Right lobe of liver (tissue), 6 donors: Measurements from ENCODE around the gene GNAQ. TPM values are rescaled to one million over a fixed set of nuclear protein-coding genes. Genes with fewer than 3 reads are reported as not detected.

Source experiments
- ATAC-seq, 4 donors: fragments of 200-7000 bp; cut with Tn5 transposase; one replicate each; pipeline ENCODE4 v1.9.1; 2020; ENCODE audit warnings: mild to moderate bottlenecking in 4 of 4, moderate library complexity in 4 of 4
- DNase-seq, 3 donors: peaks; one replicate each; pipeline ENCODE4 v3.0.0-alpha.2; 2020
- H3K27ac ChIP-seq, 3 donors: fragments of 200-600 bp; one replicate each; pipeline ENCODE4 v1.8.0; 2022
- H3K27me3 ChIP-seq, 2 donors: fragments of 200-600 bp; one replicate each; pipeline ENCODE4 v1.8.0; 2022
- H3K36me3 ChIP-seq, 4 donors: fragments of 200-600 bp; sonication (generic) in 1 of 4; one replicate each; pipeline versions ENCODE4 v1.5.1 to v1.8.0; 2017 to 2022; ENCODE audit warnings: control low read depth in 1 of 4
- H3K4me1 ChIP-seq, 4 donors: fragments of 200-600 bp; sonication (generic) in 1 of 4; one replicate each; pipeline versions ENCODE4 v1.5.1 to v1.8.0; 2017 to 2022; ENCODE audit warnings: control low read depth in 1 of 4
- H3K4me3 ChIP-seq, 3 donors: fragments of 200-600 bp; one replicate each; pipeline ENCODE4 v1.8.0; 2022
- H3K9me3 ChIP-seq, 4 donors: fragments of 200-600 bp; sonication (generic) in 1 of 4; one replicate each; pipeline versions ENCODE4 v1.5.1 to v1.8.0; 2017 to 2022; ENCODE audit warnings: control low read depth in 1 of 4
- CTCF ChIP-seq, 4 donors: fragments of 200-600 bp in 3 of 4; fragments of 450-650 bp in 1 of 4; IDR thresholded peaks; one replicate each; pipeline versions ENCODE4 v1.5.1 to v1.8.0; 2016 to 2022; ENCODE audit warnings: antibody characterized with exemption in 4 of 4, mild to moderate bottlenecking in 2 of 4
- POLR2A ChIP-seq: fragments of 450-650 bp; IDR thresholded peaks from one replicate; pipeline ENCODE4 v1.6.1; 2017; ENCODE audit warnings: antibody characterized with exemption, mild to moderate bottlenecking
- WGBS: methylation state at CpG from one replicate; pipeline ENCODE4 v1.1.6; 2018; ENCODE audit warnings: low coverage, low lambda C conversion rate; ENCODE audit not compliant: insufficient coverage; ENCODE audit errors: missing lambda C conversion rate; 5-methylcytosine and 5-hydroxymethylcytosine counted together
- intact Hi-C, 2 donors: fragments of 100-400 bp; cut with DNase I; formaldehyde crosslinking; loops; one replicate each; pipeline versions ENCODE4 v1.11.2 to v1.14.1; 2022
- total RNA-seq, 6 experiments: library from RNA; depleted of rRNA in 2 of 6; stranded (reverse); fragments of >200 nt in 2 of 6; fragmentation: NEBNext Ultra II Directional in 3 of 6; extraction: Animal tissue kit (Norgen Biotek cat#: 25700) in 3 of 6; gene quantifications; one replicate each; pipeline versions ENCODE4 v1.1.0 to v1.2.4, GENCODE V29; 2016 to 2023
- donor health status: DM: no; HTN: yes; CAD: no.
- donor health status: DM: no; HTN: no; CAD: no.
- donor health status: DM: no; HTN: no; CAD: no.
- donor health status: DM: no; HTN: yes; CAD: no.
- donor health status: DM: no; HTN: yes; CAD: no.

Gene GNAQ
- total RNA-seq, 6 experiments from 2014 or later: 15.8 to 28.7 (median 21.6) TPM

- H3K27me3 ChIP-seq: no peaks in the 10 kb centered on the region
- no peak for DNase-seq
Observed at GRCh38 chr9:77938163-77938562, 93.4 kb downstream of the GNAQ start.

GRCh38 chr9:77935974-77936373 lies 95.6 kb downstream of the GNAQ start:
- Histone ChIP-seq H3K4me3 (no peak overlapping the region), H3K27me3 (no peaks in the 10 kb centered on the region), H3K36me3 (no peaks in the 10 kb centered on the region), H3K9me3 (no peaks in the 10 kb centered on the region), H3K27ac (no peak overlapping the region), H3K4me1 (no peaks in the 10 kb centered on the region)
- WGBS: 43% methylated on average over 3 of the region's 3 CpGs
- no peak for DNase-seq
- ATAC-seq: peak in 2 of 4 donors; percentile 35 to 51
- intact Hi-C loops: no loop called here
- TF ChIP-seq CTCF (IDR thresholded peaks at IDR 0.05) (no peak), POLR2A (no peak)

More at GRCh38 chr9:77938163-77938562, 93.4 kb downstream of the GNAQ start:
- no peaks in the 10 kb centered on the region for H3K4me1 ChIP-seq
- H3K9me3 ChIP-seq: no peaks in the 10 kb centered on the region
- no peak overlapping the region for H3K4me3 ChIP-seq
- no peaks in the 10 kb centered on the region for H3K36me3 ChIP-seq
- intact Hi-C loops: no loop called here
- 95% methylated on average over 2 of the region's 2 CpGs for WGBS
- H3K27ac ChIP-seq: no peak overlapping the region
- no peak for ATAC-seq
- TF ChIP-seq CTCF (IDR thresholded peaks at IDR 0.05) (no peak), POLR2A (no peak)

GRCh38 chr9:77935211-77935610 lies 96.4 kb downstream of the GNAQ start:
- H3K36me3 ChIP-seq: no peaks in the 10 kb centered on the region
- intact Hi-C loops: no loop called here
- no peaks in the 10 kb centered on the region for H3K4me1 ChIP-seq
- no peaks in the 10 kb centered on the region for H3K9me3 ChIP-seq
- WGBS: 62% methylated on average over 3 of the region's 3 CpGs
- TF ChIP-seq CTCF (IDR thresholded peaks at IDR 0.05): no peak
- no peak overlapping the region for H3K4me3 ChIP-seq
- no peak for DNase-seq
- no peaks in the 10 kb centered on the region for H3K27me3 ChIP-seq
- no peak overlapping the region for H3K27ac ChIP-seq
- peak in 1 of 4 donors; percentile 16 for ATAC-seq

GRCh38 chr9:77933976-77934375 lies 97.6 kb downstream of the GNAQ start:
- intact Hi-C loops: no loop called here
- H3K27ac ChIP-seq: no peak overlapping the region
- H3K4me1 ChIP-seq: no peaks in the 10 kb centered on the region
- DNase-seq (no peak), ATAC-seq (no peak)
- no peaks in the 10 kb centered on the region for H3K36me3 ChIP-seq
- 91% methylated on average over 8 of the region's 8 CpGs for WGBS
- H3K9me3 ChIP-seq: no peaks in the 10 kb centered on the region
- no peaks in the 10 kb centered on the region for H3K27me3 ChIP-seq
- no peak overlapping the region for H3K4me3 ChIP-seq
- TF ChIP-seq POLR2A (no peak), CTCF (IDR thresholded peaks at IDR 0.05) (no peak)

GRCh38 chr9:77933019-77933418 lies 98.6 kb downstream of the GNAQ start:
- Histone ChIP-seq H3K27ac (no peak overlapping the region), H3K36me3 (no peaks in the 10 kb centered on the region), H3K9me3 (no peaks in the 10 kb centered on the region), H3K4me1 (no peaks in the 10 kb centered on the region), H3K27me3 (no peaks in the 10 kb centered on the region), H3K4me3 (no peak overlapping the region)
- intact Hi-C loops: no loop called here
- DNase-seq (no peak), ATAC-seq (peak in 1 of 4 donors; percentile 20)
- TF ChIP-seq CTCF (IDR thresholded peaks at IDR 0.05): no peak
- TF ChIP-seq POLR2A: no peak
- 86% methylated on average over 3 of the region's 7 CpGs for WGBS
